Neuronal stem cell (in vitro differentiated cells): ENCODE data around the gene TRIM9.

Experiments
- DNase-seq: peaks from one replicate; pipeline ENCODE4 v3.0.0-alpha.2; 2013; ENCODE audit warnings: low spot score
- H2AFZ ChIP-seq: one replicate; pipeline ENCODE4 v1.6.1; 2013; ENCODE audit warnings: mild to moderate bottlenecking, low read length, inconsistent platforms
- H2AK5ac ChIP-seq: 2 replicates; pipeline ENCODE4 v1.6.1; 2013; ENCODE audit warnings: low read depth, mild to moderate bottlenecking, inconsistent platforms, low read length, moderate library complexity, mixed read lengths
- H2BK120ac ChIP-seq: 2 replicates; pipeline ENCODE4 v1.6.1; 2013; ENCODE audit warnings: low read depth, mild to moderate bottlenecking, inconsistent platforms, low read length, moderate library complexity, mixed read lengths
- H2BK12ac ChIP-seq: one replicate; pipeline ENCODE4 v1.6.1; 2013; ENCODE audit warnings: low read length, inconsistent platforms
- H2BK15ac ChIP-seq: 2 replicates; pipeline ENCODE4 v1.6.1; 2013; ENCODE audit warnings: mild to moderate bottlenecking, low read length, inconsistent platforms, mixed read lengths
- H2BK5ac ChIP-seq: one replicate; pipeline ENCODE4 v1.6.1; 2013; ENCODE audit warnings: inconsistent platforms, mild to moderate bottlenecking, low read length, moderate library complexity
- H3K14ac ChIP-seq: one replicate; pipeline ENCODE4 v1.6.1; 2013; ENCODE audit warnings: low read length, inconsistent platforms
- H3K18ac ChIP-seq: 2 replicates; pipeline ENCODE4 v1.6.1; 2013; ENCODE audit warnings: low read length, inconsistent platforms
- H3K23ac ChIP-seq: 2 replicates; pipeline ENCODE4 v1.6.1; 2013; ENCODE audit warnings: low read depth, mild to moderate bottlenecking, mixed read lengths, low read length, inconsistent platforms; ENCODE audit not compliant: poor library complexity
- H3K27ac ChIP-seq: replicated peaks from 3 replicates; pipeline ENCODE4 v1.5.1; 2013; ENCODE audit warnings: low read length, inconsistent platforms
- H3K27me3 ChIP-seq, 3 experiments: 2 replicates each; pipeline ENCODE4 v1.6.1; 2013; ENCODE audit warnings: low read length in 3 of 3, mild to moderate bottlenecking in 2 of 3, inconsistent platforms in 1 of 3, low read depth in 1 of 3, mixed read lengths in 1 of 3, moderate library complexity in 1 of 3; ENCODE audit not compliant: control insufficient read depth in 3 of 3, insufficient read depth in 3 of 3
- H3K36me3 ChIP-seq, 2 donors: replicated peaks in 1 of 2; 2 replicates each; pipeline ENCODE4 v1.6.1; 2013; ENCODE audit warnings: low read length in 2 of 2; ENCODE audit not compliant: control insufficient read depth in 2 of 2, insufficient read depth in 2 of 2
- H3K4ac ChIP-seq: 2 replicates; pipeline ENCODE4 v1.6.1; 2013; ENCODE audit warnings: inconsistent platforms, mild to moderate bottlenecking, low read length, moderate library complexity
- H3K4me1 ChIP-seq, 2 donors: 1 replicate in 1 of 2; 2 replicates in 1 of 2; pipeline ENCODE4 v1.6.1; 2013; ENCODE audit warnings: low read length in 2 of 2, low read depth in 1 of 2; ENCODE audit not compliant: control insufficient read depth in 2 of 2, insufficient read depth in 1 of 2
- H3K4me2 ChIP-seq: one replicate; pipeline ENCODE4 v1.6.1; 2013; ENCODE audit warnings: mild to moderate bottlenecking, low read length, inconsistent platforms; ENCODE audit not compliant: insufficient read depth, poor library complexity, severe bottlenecking
- H3K4me3 ChIP-seq, 2 donors: 2 replicates each; pipeline ENCODE4 v1.5.1; 2013; ENCODE audit warnings: low read length in 2 of 2, mild to moderate bottlenecking in 2 of 2, inconsistent platforms in 1 of 2, moderate library complexity in 1 of 2
- H3K79me1 ChIP-seq: one replicate; pipeline ENCODE4 v1.6.1; 2013; ENCODE audit warnings: low read depth, mild to moderate bottlenecking, inconsistent platforms, low read length, moderate library complexity
- H3K9ac ChIP-seq: one replicate; pipeline ENCODE4 v1.6.1; 2013; ENCODE audit warnings: mild to moderate bottlenecking, low read depth, low read length, inconsistent platforms; ENCODE audit not compliant: poor library complexity
- H3K9me3 ChIP-seq, 2 donors: replicated peaks in 1 of 2; 2 replicates each; pipeline versions ENCODE3 to v1.6.1; 2013; ENCODE audit warnings: low read length in 2 of 2, mild to moderate bottlenecking in 2 of 2, inconsistent platforms in 1 of 2, low read depth in 1 of 2, mixed read lengths in 1 of 2, moderate library complexity in 1 of 2; ENCODE audit not compliant: control insufficient read depth in 2 of 2, insufficient read depth in 1 of 2
- H4K8ac ChIP-seq: one replicate; pipeline ENCODE4 v1.6.1; 2013; ENCODE audit warnings: low read depth, mild to moderate bottlenecking, inconsistent platforms, low read length, moderate library complexity
- H4K91ac ChIP-seq: one replicate; pipeline ENCODE4 v1.6.1; 2013; ENCODE audit warnings: low read length, low read depth, mild to moderate bottlenecking, inconsistent platforms; ENCODE audit not compliant: poor library complexity
- WGBS, 2 donors: extraction: QIAGEN DNeasy Blood & Tissue Kit; methylation state at CpG; one replicate each; pipeline ENCODE4 v1.1.7; 2013; ENCODE audit warnings: missing lambda C conversion rate in 2 of 2, mixed read lengths in 1 of 2; ENCODE audit not compliant: insufficient read length in 2 of 2, insufficient replicate concordance in 1 of 2; ENCODE audit errors: extremely low coverage in 2 of 2; 5-methylcytosine and 5-hydroxymethylcytosine counted together

The TRIM9 gene

GRCh38 chr14:50932592-50933495 lies 162.1 kb downstream of the TRIM9 start:
- Histone ChIP-seq H3K4me3 (no peak overlapping the region), H3K27me3 (no peaks in the 10 kb centered on the region), H3K36me3 (peaks cover 0 to 12% of the 10 kb centered on the region in 2 donors), H2AK5ac (no peak overlapping the region), H3K14ac (no peak overlapping the region), H2BK5ac (no peak overlapping the region), H2AFZ (no peak overlapping the region), H3K18ac (no peak overlapping the region), H4K8ac (no peak overlapping the region), H3K4ac (no peak overlapping the region), H3K23ac (no peak overlapping the region), H3K79me1 (no peaks in the 10 kb centered on the region), H2BK15ac (no peak overlapping the region), H2BK12ac (no peak overlapping the region), H4K91ac (no peak overlapping the region), H3K9ac (no peak overlapping the region), H3K9me3 (no peaks in the 10 kb centered on the region), H3K4me1 (no peaks in the 10 kb centered on the region), H2BK120ac (no peak overlapping the region), H3K27ac (no peak overlapping the region), H3K4me2 (no peak overlapping the region)
- DNase-seq, result no peak
- WGBS, 2 donors, result no CpG with 5 or more reads among the region's 4 CpGs

- no peak overlapping the region for H3K14ac ChIP-seq
- no peak overlapping the region for H2BK120ac ChIP-seq
These were observed 162.7 kb downstream of the TRIM9 start for GRCh38 chr14:50932156-50932555.

GRCh38 chr14:50931559-50931958 lies 163.3 kb downstream of the TRIM9 start:
- Histone ChIP-seq H3K27me3 (no peaks in the 10 kb centered on the region), H4K91ac (no peak overlapping the region), H2BK120ac (no peak overlapping the region), H4K8ac (no peak overlapping the region), H3K4me2 (no peak overlapping the region), H3K4me3 (no peak overlapping the region), H3K23ac (no peak overlapping the region), H2BK15ac (no peak overlapping the region), H3K18ac (no peak overlapping the region), H3K4me1 (no peaks in the 10 kb centered on the region), H3K9ac (no peak overlapping the region), H3K36me3 (peaks cover 0 to 14% of the 10 kb centered on the region in 2 donors), H3K27ac (no peak overlapping the region), H2AFZ (no peak overlapping the region), H2BK12ac (no peak overlapping the region), H3K79me1 (no peaks in the 10 kb centered on the region), H2AK5ac (no peak overlapping the region), H3K14ac (no peak overlapping the region), H3K4ac (no peak overlapping the region), H2BK5ac (no peak overlapping the region), H3K9me3 (no peaks in the 10 kb centered on the region)
- no peak for DNase-seq
- WGBS, 2 donors, result no CpG with 5 or more reads among the region's 3 CpGs

More at GRCh38 chr14:50932156-50932555, 162.7 kb downstream of the TRIM9 start:
- no peak overlapping the region for H3K23ac ChIP-seq
- H3K4me2 ChIP-seq, result no peak overlapping the region
- H3K4ac ChIP-seq, result no peak overlapping the region
- H3K9me3 ChIP-seq, result no peaks in the 10 kb centered on the region
- no peak overlapping the region for H2BK12ac ChIP-seq
- H3K79me1 ChIP-seq, result no peaks in the 10 kb centered on the region
- H4K8ac ChIP-seq, result no peak overlapping the region
- no CpG with 5 or more reads among the region's 1 CpG for WGBS, 2 donors
- H3K4me1 ChIP-seq, result no peaks in the 10 kb centered on the region
- no peak for DNase-seq
- no peak overlapping the region for H2BK5ac ChIP-seq
- peaks cover 0 to 14% of the 10 kb centered on the region in 2 donors for H3K36me3 ChIP-seq
- no peak overlapping the region for H3K4me3 ChIP-seq
- H4K91ac ChIP-seq, result no peak overlapping the region
- H2AFZ ChIP-seq, result no peak overlapping the region
- no peak overlapping the region for H2AK5ac ChIP-seq
- no peak overlapping the region for H3K27ac ChIP-seq
- no peak overlapping the region for H2BK15ac ChIP-seq
- no peak overlapping the region for H3K18ac ChIP-seq
- H3K9ac ChIP-seq, result no peak overlapping the region
- no peaks in the 10 kb centered on the region for H3K27me3 ChIP-seq

- Histone ChIP-seq H3K36me3 (peaks cover 0 to 10% of the 10 kb centered on the region in 2 donors), H3K4me3 (no peak overlapping the region), H2BK120ac (no peak overlapping the region), H2BK15ac (no peak overlapping the region), H3K4me1 (no peaks in the 10 kb centered on the region), H2BK5ac (no peak overlapping the region), H3K14ac (no peak overlapping the region), H3K9ac (no peak overlapping the region), H3K23ac (no peak overlapping the region), H2AFZ (no peak overlapping the region), H4K91ac (no peak overlapping the region), H3K9me3 (no peaks in the 10 kb centered on the region), H3K4ac (no peak overlapping the region), H2BK12ac (no peak overlapping the region), H3K18ac (no peak overlapping the region), H3K27me3 (no peaks in the 10 kb centered on the region), H3K27ac (no peak overlapping the region), H3K79me1 (no peaks in the 10 kb centered on the region), H3K4me2 (no peak overlapping the region), H2AK5ac (no peak overlapping the region), H4K8ac (no peak overlapping the region)
- no CpG with 5 or more reads among the region's 2 CpGs for WGBS, 2 donors
- DNase-seq, result no peak
These were observed 165.4 kb downstream of the TRIM9 start for GRCh38 chr14:50929506-50929905.
